MM.1S (cell line): Measurements from ENCODE around the gene MKLN1.

Source experiments
- DNase-seq: peaks from one replicate; pipeline ENCODE4 v3.0.0-alpha.2; 2015
- H2AFZ ChIP-seq: fragments of 300-600 bp; sonication (generic); 2 replicates; pipeline ENCODE4 v1.6.0; 2016; ENCODE audit warnings: antibody characterized with exemption, low read length
- H3F3A ChIP-seq: fragments of 300-600 bp; sonication (generic); 2 replicates; pipeline ENCODE4 v1.6.1; 2016; ENCODE audit warnings: mild to moderate bottlenecking, antibody characterized with exemption, low read length, moderate library complexity, mixed read lengths; ENCODE audit not compliant: insufficient read depth
- H3K27ac ChIP-seq: fragments of 300-600 bp; sonication (generic); 2 replicates; pipeline ENCODE4 v1.5.1; 2016; ENCODE audit warnings: mild to moderate bottlenecking, low read length
- H3K27me3 ChIP-seq: fragments of 300-600 bp; sonication (generic); replicated peaks from 2 replicates; pipeline ENCODE4 v1.6.0; 2016; ENCODE audit warnings: low read length; ENCODE audit not compliant: insufficient read depth
- H3K36me3 ChIP-seq: fragments of 300-600 bp; sonication (generic); replicated peaks from 2 replicates; pipeline ENCODE4 v1.6.1; 2016; ENCODE audit warnings: mild to moderate bottlenecking, low read length, mixed read lengths; ENCODE audit not compliant: insufficient read depth
- H3K4me1 ChIP-seq: fragments of 300-600 bp; sonication (generic); 2 replicates; pipeline ENCODE4 v1.6.1; 2016; ENCODE audit warnings: low read length, mixed read lengths
- H3K4me2 ChIP-seq: fragments of 300-600 bp; sonication (generic); 2 replicates; pipeline ENCODE4 v1.6.0; 2016; ENCODE audit warnings: low read depth, low read length
- H3K4me3 ChIP-seq: fragments of 300-600 bp; sonication (generic); 2 replicates; pipeline ENCODE4 v1.5.1; 2016; ENCODE audit warnings: low read length, mixed read lengths
- H3K79me2 ChIP-seq: fragments of 300-600 bp; sonication (generic); 2 replicates; pipeline ENCODE4 v1.6.1; 2016; ENCODE audit warnings: mixed run types, low read length, mixed read lengths
- H3K9ac ChIP-seq: fragments of 300-600 bp; sonication (generic); 2 replicates; pipeline ENCODE4 v1.6.1; 2016; ENCODE audit warnings: low read length, mixed read lengths
- H3K9me2 ChIP-seq: fragments of 300-600 bp; sonication (generic); replicated peaks from 2 replicates; pipeline ENCODE4 v1.6.1; 2016; ENCODE audit warnings: mild to moderate bottlenecking, low read length, mixed read lengths; ENCODE audit not compliant: insufficient read depth
- H3K9me3 ChIP-seq: fragments of 300-600 bp; sonication (generic); replicated peaks from 2 replicates; pipeline ENCODE4 v1.6.1; 2016; ENCODE audit warnings: mild to moderate bottlenecking, low read length, mixed read lengths; ENCODE audit not compliant: insufficient read depth
- H4K20me1 ChIP-seq: fragments of 300-600 bp; sonication (generic); 2 replicates; pipeline ENCODE4 v1.6.1; 2016; ENCODE audit warnings: mild to moderate bottlenecking, low read length, moderate library complexity, mixed read lengths; ENCODE audit not compliant: insufficient read depth
- CTCF ChIP-seq: fragments of 300-600 bp; sonication (generic); IDR thresholded peaks from 2 replicates; pipeline ENCODE4 v1.5.1; 2016; ENCODE audit warnings: antibody characterized with exemption, low read length, mixed read lengths
- EZH2 ChIP-seq: fragments of 300-600 bp; sonication (generic); optimal IDR thresholded peaks from 2 replicates; pipeline ENCODE3; 2017; ENCODE audit warnings: low read depth, mild to moderate bottlenecking, antibody characterized with exemption, low read length, mixed read lengths
- EZH2phosphoT487 ChIP-seq: fragments of 300-600 bp; sonication (generic); IDR thresholded peaks from 2 replicates; pipeline ENCODE4 v1.6.1; 2018; ENCODE audit warnings: antibody characterized with exemption, low read length

MKLN1 gene

DNA sequence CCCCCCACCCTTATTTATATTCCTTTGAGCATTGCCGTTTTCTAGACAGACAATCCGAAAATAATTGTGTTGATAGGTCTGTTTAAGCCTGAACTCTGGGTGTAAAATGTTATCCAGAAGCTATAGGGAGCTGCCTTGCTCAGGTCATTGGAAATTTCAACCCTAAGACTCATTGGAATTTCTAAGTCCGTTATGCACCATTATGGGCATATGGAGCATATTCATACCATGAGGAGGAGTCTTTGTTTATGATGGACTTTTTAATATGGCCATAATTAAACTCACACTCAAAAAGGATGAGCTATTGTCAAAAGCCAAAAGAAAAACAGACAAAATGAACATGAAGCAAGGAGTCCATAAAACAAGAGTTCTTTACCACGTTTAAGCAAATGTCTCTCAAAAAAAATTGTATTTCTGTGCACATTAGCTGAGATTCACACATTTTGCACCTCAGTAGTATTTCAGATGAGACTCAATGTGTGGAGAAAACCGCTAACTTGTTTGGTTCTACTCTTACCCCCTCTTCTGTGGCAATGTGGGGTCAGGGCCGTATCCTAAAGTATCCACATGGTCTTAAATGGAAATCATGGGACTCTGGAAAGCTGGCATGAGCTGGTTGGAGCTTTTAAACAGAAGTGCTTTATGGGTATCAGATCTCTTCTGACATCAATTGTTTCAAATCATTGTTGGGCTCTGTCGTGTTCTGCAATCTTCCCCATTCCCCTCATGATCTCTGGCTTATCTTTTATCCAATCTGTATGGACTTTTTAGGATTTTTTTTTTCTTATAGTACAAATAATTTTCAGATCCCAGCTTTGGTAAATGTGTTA lies 168.2 kb downstream of the MKLN1 start:
- TF ChIP-seq EZH2 (no peak), CTCF (no peak), EZH2phosphoT487 (no peak)
- Histone ChIP-seq H3K4me1 (peaks cover 6% of the 10 kb centered on the region), H3K9me2 (no peaks in the 10 kb centered on the region), H3F3A (peaks cover 3% of the 10 kb centered on the region; the same call in 1 of the 2 replicates), H3K27me3 (no peaks in the 10 kb centered on the region), H3K27ac (no peak overlapping the region), H3K9ac (no peak overlapping the region), H3K36me3 (no peaks in the 10 kb centered on the region), H4K20me1 (no peaks in the 10 kb centered on the region), H3K4me2 (no peak overlapping the region), H3K79me2 (no peaks in the 10 kb centered on the region), H3K9me3 (no peaks in the 10 kb centered on the region), H2AFZ (no peak overlapping the region), H3K4me3 (no peak overlapping the region)
- no peak for DNase-seq

GRCh38 chr7:131497454-131497853 lies 169.8 kb downstream of the MKLN1 start:
- H2AFZ ChIP-seq, result no peak overlapping the region
- no peak overlapping the region for H3K9ac ChIP-seq
- no peaks in the 10 kb centered on the region for H3K27me3 ChIP-seq
- H3K9me3 ChIP-seq, result no peaks in the 10 kb centered on the region
- TF ChIP-seq EZH2, result no peak
- no peak for TF ChIP-seq CTCF
- TF ChIP-seq EZH2phosphoT487, result no peak
- no peak overlapping the region for H3K4me3 ChIP-seq
- H3K4me1 ChIP-seq, result peaks cover 20% of the 10 kb centered on the region
- H3F3A ChIP-seq, result peaks cover 12% of the 10 kb centered on the region
- H3K79me2 ChIP-seq, result no peaks in the 10 kb centered on the region
- DNase-seq, result no peak
- H3K9me2 ChIP-seq, result no peaks in the 10 kb centered on the region
- no peak overlapping the region for H3K4me2 ChIP-seq
- no peaks in the 10 kb centered on the region for H4K20me1 ChIP-seq
- H3K36me3 ChIP-seq, result no peaks in the 10 kb centered on the region
- H3K27ac ChIP-seq, result no peak overlapping the region

DNA sequence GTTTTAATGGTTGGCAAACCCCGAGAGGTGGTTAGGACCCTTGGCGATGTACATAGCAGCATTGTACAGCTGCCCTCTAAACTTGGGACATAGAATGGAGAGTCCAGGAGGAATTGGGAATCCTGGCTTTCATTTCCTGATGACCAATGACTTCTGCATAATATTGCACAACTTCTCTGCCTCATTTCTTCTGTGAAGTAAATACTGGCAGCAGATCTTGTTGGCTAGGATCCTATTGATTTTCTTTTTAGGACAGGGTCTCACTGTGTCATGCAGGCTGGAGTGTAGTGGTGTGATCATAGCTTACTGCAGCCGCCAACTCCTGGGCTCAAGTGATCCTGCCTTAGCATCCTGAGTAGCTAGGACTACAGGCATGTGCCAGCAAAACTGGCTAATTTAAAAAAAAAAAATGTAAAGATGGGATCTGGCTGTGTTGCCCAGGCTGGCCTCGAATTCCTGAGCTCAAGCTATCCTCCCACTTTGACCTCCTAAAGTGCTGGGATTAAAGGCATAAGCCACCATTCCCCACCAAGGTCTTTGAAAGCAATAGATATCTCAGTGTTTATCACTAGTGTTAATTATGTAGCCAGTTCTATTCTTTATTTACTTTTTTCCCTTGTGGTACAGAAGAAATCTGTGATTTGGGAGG lies 170.7 kb downstream of the MKLN1 start:
- Histone ChIP-seq H3K9me2 (no peaks in the 10 kb centered on the region), H3K79me2 (no peaks in the 10 kb centered on the region)

More for the DNA sequence above, 170.7 kb downstream of the MKLN1 start:
- TF ChIP-seq EZH2phosphoT487 (no peak), EZH2 (no peak), CTCF (no peak)
- H2AFZ ChIP-seq, result no peak overlapping the region
- H3K27ac ChIP-seq, result no peak overlapping the region
- H3K36me3 ChIP-seq, result no peaks in the 10 kb centered on the region
- H3K9me3 ChIP-seq, result no peaks in the 10 kb centered on the region
- H3K4me1 ChIP-seq, result peaks cover 20% of the 10 kb centered on the region
- H3K27me3 ChIP-seq, result no peaks in the 10 kb centered on the region
- no peak overlapping the region for H3K4me2 ChIP-seq
- no peak for DNase-seq
- no peak overlapping the region for H3K9ac ChIP-seq
- no peaks in the 10 kb centered on the region for H4K20me1 ChIP-seq
- H3F3A ChIP-seq, result peaks cover 12% of the 10 kb centered on the region
- H3K4me3 ChIP-seq, result no peak overlapping the region
